HepG2 (cell line): ENCODE data around the gene NDUFS2. TPM values are rescaled to one million over a fixed set of nuclear protein-coding genes. Genes with fewer than 3 reads are reported as not detected.

Source experiments
- CREM ChIP-seq, 2 experiments: sonication (generic) in 1 of 2; formaldehyde crosslinking in 1 of 2; IDR thresholded peaks; 2 replicates each; pipeline versions ENCODE4 v1.4.0 to v1.6.1; 2016 to 2020; ENCODE audit warnings: antibody characterized with exemption in 1 of 2, mild to moderate bottlenecking in 1 of 2, missing genetic modification reagents in 1 of 2
- GTF2F1 ChIP-seq: fragments of 150-350 bp; IDR thresholded peaks from 2 replicates; pipeline ENCODE4 v1.6.1; 2014; ENCODE audit warnings: low read length
- HMG20A ChIP-seq: IDR thresholded peaks from 2 replicates; pipeline ENCODE4 v1.6.1; 2016; ENCODE audit warnings: borderline replicate concordance
- IRF2 ChIP-seq: IDR thresholded peaks from 2 replicates; pipeline ENCODE4 v1.6.1; 2018; ENCODE audit warnings: missing genetic modification reagents, missing compliant biosample characterization
- SKI ChIP-seq: fragments of 450-650 bp; IDR thresholded peaks from one replicate; pipeline ENCODE4 v1.6.1; 2018; ENCODE audit warnings: mild to moderate bottlenecking; ENCODE audit not compliant: partially characterized antibody
- ZNF501 ChIP-seq: sonication (generic); formaldehyde crosslinking; IDR thresholded peaks from 2 replicates; pipeline ENCODE4 v1.5.1; 2020; ENCODE audit warnings: mild to moderate bottlenecking, moderate library complexity, missing genetic modification reagents
- ZNF503 ChIP-seq: sonication (generic); formaldehyde crosslinking; IDR thresholded peaks from 2 replicates; pipeline ENCODE4 v1.4.0; 2020; ENCODE audit warnings: missing genetic modification reagents
- ZNF782 ChIP-seq: sonication (generic); formaldehyde crosslinking; IDR thresholded peaks from 2 replicates; pipeline ENCODE4 v1.4.0; 2020; ENCODE audit warnings: missing genetic modification reagents, mild to moderate bottlenecking, borderline replicate concordance
- polyA plus RNA-seq, 8 experiments: library from polyadenylated mRNA; depleted of rRNA in 3 of 8; stranded (reverse) in 7 of 8; unstranded in 1 of 8; fragments of >200 nt; fragmentation: Illumina TruSeq in 4 of 8; extraction: Trizol in 4 of 8; gene quantifications; 2 replicates each; pipeline versions ENCODE4 v1.2.1 to v1.2.3, GENCODE V29; 2011 to 2016; ENCODE audit warnings: low read depth in 4 of 8, missing spikeins in 1 of 8, mixed read lengths in 1 of 8; ENCODE audit not compliant: insufficient read depth in 1 of 8
- total RNA-seq, 5 experiments: library from RNA; depleted of rRNA; stranded (reverse); fragments of >200 nt; fragmentation: Illumina TruSeq; extraction: Trizol; gene quantifications; 2 replicates each; pipeline ENCODE4 v1.2.3, GENCODE V29; 2016; ENCODE audit warnings: low read depth in 1 of 5
- TF ChIP-seq, protein P1 (sequence below): sonication (generic); formaldehyde crosslinking; IDR thresholded peaks from 2 replicates; pipeline ENCODE4 v1.4.0; 2020; ENCODE audit warnings: low read depth, missing genetic modification reagents
- TF ChIP-seq, protein P2 (sequence below): sonication (generic); formaldehyde crosslinking; IDR thresholded peaks from 2 replicates; pipeline ENCODE4 v1.4.0; 2020; ENCODE audit warnings: missing genetic modification reagents, mild to moderate bottlenecking, borderline replicate concordance
- TF ChIP-seq, protein P3 (sequence below): sonication (generic); formaldehyde crosslinking; IDR thresholded peaks from 2 replicates; pipeline ENCODE4 v1.9.0; 2021; ENCODE audit warnings: mild to moderate bottlenecking, missing genetic modification reagents

NDUFS2 gene
- total and polyA plus RNA-seq, 2 of the 13 experiments (the other 11 are each of a cell fraction or from before 2014, with no cell fraction given), result 89.9 to 118 TPM

GRCh38 chr1:161177112-161177935 is 24.8 kb upstream of the NDUFS2 start, which contains the start of gene B4GALT3 (continued):
- TF ChIP-seq ZNF503 (CRISPR knock-in tag) (no peak), GTF2F1 (no peak), ZNF501 (CRISPR knock-in tag) (peak; percentile 93), ZNF782 (CRISPR knock-in tag) (peak; percentile 87; the same call in 1 of the 2 replicates), CREM (IDR thresholded peaks at IDR 0.05) (peak; percentile 42), CREM (CRISPR knock-in tag; IDR thresholded peaks at IDR 0.05) (peak; percentile 4; the same call in 1 of the 2 replicates), IRF2 (peak; percentile 35; the same call in 1 of the 2 replicates), HMG20A (no peak), SKI (peak; percentile 60)
- TF ChIP-seq, protein P1, sequence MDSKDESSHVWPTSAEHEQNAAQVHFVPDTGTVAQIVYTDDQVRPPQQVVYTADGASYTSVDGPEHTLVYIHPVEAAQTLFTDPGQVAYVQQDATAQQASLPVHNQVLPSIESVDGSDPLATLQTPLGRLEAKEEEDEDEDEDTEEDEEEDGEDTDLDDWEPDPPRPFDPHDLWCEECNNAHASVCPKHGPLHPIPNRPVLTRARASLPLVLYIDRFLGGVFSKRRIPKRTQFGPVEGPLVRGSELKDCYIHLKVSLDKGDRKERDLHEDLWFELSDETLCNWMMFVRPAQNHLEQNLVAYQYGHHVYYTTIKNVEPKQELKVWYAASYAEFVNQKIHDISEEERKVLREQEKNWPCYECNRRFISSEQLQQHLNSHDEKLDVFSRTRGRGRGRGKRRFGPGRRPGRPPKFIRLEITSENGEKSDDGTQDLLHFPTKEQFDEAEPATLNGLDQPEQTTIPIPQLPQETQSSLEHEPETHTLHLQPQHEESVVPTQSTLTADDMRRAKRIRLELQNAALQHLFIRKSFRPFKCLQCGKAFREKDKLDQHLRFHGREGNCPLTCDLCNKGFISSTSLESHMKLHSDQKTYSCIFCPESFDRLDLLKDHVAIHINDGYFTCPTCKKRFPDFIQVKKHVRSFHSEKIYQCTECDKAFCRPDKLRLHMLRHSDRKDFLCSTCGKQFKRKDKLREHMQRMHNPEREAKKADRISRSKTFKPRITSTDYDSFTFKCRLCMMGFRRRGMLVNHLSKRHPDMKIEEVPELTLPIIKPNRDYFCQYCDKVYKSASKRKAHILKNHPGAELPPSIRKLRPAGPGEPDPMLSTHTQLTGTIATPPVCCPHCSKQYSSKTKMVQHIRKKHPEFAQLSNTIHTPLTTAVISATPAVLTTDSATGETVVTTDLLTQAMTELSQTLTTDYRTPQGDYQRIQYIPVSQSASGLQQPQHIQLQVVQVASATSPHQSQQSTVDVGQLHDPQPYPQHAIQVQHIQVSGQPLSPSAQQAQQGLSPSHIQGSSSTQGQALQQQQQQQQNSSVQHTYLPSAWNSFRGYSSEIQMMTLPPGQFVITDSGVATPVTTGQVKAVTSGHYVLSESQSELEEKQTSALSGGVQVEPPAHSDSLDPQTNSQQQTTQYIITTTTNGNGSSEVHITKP (CRISPR knock-in tag), result no peak
- TF ChIP-seq, protein P2, sequence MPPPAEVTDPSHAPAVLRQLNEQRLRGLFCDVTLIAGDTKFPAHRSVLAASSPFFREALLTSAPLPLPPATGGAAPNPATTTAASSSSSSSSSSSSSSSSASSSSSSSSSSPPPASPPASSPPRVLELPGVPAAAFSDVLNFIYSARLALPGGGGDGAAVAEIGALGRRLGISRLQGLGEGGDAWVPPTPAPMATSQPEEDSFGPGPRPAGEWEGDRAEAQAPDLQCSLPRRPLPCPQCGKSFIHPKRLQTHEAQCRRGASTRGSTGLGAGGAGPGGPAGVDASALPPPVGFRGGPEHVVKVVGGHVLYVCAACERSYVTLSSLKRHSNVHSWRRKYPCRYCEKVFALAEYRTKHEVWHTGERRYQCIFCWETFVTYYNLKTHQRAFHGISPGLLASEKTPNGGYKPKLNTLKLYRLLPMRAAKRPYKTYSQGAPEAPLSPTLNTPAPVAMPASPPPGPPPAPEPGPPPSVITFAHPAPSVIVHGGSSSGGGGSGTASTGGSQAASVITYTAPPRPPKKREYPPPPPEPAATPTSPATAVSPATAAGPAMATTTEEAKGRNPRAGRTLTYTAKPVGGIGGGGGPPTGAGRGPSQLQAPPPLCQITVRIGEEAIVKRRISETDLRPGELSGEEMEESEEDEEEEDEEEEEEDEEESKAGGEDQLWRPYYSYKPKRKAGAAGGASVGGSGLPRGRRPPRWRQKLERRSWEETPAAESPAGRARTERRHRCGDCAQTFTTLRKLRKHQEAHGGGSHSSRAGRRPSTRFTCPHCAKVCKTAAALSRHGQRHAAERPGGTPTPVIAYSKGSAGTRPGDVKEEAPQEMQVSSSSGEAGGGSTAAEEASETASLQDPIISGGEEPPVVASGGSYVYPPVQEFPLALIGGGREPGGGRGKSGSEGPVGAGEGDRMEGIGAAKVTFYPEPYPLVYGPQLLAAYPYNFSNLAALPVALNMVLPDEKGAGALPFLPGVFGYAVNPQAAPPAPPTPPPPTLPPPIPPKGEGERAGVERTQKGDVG (CRISPR knock-in tag), result 0 out of 2 replicates have a peak, but pooled peaks have one; percentile 39
- TF ChIP-seq, protein P3, sequence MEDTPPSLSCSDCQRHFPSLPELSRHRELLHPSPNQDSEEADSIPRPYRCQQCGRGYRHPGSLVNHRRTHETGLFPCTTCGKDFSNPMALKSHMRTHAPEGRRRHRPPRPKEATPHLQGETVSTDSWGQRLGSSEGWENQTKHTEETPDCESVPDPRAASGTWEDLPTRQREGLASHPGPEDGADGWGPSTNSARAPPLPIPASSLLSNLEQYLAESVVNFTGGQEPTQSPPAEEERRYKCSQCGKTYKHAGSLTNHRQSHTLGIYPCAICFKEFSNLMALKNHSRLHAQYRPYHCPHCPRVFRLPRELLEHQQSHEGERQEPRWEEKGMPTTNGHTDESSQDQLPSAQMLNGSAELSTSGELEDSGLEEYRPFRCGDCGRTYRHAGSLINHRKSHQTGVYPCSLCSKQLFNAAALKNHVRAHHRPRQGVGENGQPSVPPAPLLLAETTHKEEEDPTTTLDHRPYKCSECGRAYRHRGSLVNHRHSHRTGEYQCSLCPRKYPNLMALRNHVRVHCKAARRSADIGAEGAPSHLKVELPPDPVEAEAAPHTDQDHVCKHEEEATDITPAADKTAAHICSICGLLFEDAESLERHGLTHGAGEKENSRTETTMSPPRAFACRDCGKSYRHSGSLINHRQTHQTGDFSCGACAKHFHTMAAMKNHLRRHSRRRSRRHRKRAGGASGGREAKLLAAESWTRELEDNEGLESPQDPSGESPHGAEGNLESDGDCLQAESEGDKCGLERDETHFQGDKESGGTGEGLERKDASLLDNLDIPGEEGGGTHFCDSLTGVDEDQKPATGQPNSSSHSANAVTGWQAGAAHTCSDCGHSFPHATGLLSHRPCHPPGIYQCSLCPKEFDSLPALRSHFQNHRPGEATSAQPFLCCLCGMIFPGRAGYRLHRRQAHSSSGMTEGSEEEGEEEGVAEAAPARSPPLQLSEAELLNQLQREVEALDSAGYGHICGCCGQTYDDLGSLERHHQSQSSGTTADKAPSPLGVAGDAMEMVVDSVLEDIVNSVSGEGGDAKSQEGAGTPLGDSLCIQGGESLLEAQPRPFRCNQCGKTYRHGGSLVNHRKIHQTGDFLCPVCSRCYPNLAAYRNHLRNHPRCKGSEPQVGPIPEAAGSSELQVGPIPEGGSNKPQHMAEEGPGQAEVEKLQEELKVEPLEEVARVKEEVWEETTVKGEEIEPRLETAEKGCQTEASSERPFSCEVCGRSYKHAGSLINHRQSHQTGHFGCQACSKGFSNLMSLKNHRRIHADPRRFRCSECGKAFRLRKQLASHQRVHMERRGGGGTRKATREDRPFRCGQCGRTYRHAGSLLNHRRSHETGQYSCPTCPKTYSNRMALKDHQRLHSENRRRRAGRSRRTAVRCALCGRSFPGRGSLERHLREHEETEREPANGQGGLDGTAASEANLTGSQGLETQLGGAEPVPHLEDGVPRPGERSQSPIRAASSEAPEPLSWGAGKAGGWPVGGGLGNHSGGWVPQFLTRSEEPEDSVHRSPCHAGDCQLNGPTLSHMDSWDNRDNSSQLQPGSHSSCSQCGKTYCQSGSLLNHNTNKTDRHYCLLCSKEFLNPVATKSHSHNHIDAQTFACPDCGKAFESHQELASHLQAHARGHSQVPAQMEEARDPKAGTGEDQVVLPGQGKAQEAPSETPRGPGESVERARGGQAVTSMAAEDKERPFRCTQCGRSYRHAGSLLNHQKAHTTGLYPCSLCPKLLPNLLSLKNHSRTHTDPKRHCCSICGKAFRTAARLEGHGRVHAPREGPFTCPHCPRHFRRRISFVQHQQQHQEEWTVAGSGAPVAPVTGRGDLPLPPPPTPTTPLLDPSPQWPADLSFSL, result no peak
